HG03575 (cell line): Measurements from ENCODE around the gene MARCHF3.

ENCODE experiments used
- ATAC-seq: cut with Tn5 transposase; IDR thresholded peaks from one replicate; pipeline ENCODE4 v1.9.1; 2021; ENCODE audit not compliant: unreplicated experiment, insufficient number of reproducible peaks, low FRiP score; ENCODE audit errors: extremely low read depth

The MARCHF3 gene, protein sequence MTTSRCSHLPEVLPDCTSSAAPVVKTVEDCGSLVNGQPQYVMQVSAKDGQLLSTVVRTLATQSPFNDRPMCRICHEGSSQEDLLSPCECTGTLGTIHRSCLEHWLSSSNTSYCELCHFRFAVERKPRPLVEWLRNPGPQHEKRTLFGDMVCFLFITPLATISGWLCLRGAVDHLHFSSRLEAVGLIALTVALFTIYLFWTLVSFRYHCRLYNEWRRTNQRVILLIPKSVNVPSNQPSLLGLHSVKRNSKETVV

DNA sequence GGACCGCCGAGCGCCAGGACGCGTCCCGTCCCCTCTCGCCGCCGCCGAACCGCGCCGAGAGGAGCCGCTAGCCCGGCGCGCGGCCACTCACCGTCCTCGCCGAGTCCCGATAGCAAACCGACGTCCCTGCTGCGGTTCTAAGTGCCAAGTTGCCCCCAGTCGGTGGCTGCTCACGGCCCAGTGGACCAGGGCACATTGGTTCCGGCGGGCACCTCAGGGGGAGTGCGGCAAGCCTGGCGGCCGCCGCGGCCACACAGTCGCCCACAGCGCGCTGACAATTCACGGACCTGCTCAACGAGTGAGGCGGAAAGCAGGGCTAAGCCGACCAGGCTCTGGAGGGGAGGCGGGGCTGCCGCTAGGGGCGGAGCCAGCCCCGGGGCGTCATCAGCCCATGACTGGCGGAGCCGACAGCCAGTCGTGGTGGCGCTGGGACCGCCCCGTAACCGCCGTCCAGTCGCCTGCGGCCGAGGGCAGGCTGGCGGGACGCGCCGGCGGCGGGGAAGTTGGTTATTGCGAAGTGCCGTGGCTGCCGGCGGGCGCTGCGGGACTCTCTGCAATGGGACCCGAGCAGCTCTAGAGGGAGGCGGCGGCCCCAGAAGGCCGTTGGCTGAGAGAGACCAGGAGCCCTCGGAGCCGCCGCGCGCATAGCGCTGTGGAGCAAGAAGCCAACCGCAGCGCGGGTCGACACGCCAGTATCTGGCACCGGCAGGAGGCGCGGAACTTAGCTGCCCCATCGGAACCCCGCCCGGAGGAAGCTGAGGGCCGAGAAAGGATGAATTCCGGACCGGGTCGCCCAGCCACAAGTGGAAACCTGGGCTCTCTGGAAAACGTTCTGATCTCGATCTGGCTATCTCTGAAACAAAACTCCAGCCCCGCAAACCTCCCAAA, at the start of gene MARCHF3:
MARCHF3 (minus strand) TSS at position 300 of the 888 bp plus-strand sequence. CDS start 112,387 bp downstream, outside the sequence.
- ATAC-seq, result peak; percentile 83

DNA sequence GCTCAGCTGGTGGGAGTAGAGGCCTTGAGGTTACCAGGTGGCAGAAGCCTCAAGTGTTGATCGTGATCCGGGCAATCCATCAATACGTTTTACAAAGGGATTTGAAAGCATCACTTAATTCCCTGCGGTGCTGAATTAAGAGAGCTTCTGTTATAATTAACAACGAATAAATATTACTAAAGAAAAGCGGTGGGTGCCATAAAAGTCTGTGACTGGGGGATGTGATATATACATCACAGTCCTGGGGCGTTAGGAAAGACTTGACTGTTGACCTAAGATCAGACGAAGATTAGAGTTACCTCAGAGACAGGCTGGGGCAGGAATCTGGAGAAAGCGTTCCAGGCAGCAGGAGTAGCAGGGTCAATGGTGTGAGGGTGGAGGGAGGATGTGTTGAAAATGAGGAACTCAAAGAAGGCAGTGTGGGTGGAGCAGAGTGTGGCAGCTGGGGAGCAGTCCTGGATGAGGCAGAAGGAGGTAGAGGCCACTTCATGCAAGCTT, 49.7 kb upstream of the MARCHF3 start:
- no peak for ATAC-seq

DNA sequence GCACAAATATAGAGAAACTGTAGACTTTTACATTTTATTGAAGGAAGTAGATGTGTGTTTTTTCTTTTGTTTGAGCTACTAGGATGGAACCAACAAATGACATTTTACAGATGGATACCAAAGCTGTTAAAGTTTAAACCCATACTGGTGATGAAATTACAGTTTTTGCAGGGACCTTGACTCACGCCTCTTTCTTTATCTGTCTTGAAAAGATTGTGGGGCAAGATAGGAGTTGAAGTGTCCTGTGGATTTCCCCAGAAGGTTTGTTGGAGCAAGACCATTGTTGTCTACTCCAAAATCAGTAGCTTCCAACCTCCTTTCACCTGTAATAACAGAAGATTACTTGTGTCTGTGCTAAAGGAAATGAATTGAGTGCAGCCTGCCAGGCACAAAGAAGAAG, 47.0 kb upstream of the MARCHF3 start:
- ATAC-seq, result no peak

DNA sequence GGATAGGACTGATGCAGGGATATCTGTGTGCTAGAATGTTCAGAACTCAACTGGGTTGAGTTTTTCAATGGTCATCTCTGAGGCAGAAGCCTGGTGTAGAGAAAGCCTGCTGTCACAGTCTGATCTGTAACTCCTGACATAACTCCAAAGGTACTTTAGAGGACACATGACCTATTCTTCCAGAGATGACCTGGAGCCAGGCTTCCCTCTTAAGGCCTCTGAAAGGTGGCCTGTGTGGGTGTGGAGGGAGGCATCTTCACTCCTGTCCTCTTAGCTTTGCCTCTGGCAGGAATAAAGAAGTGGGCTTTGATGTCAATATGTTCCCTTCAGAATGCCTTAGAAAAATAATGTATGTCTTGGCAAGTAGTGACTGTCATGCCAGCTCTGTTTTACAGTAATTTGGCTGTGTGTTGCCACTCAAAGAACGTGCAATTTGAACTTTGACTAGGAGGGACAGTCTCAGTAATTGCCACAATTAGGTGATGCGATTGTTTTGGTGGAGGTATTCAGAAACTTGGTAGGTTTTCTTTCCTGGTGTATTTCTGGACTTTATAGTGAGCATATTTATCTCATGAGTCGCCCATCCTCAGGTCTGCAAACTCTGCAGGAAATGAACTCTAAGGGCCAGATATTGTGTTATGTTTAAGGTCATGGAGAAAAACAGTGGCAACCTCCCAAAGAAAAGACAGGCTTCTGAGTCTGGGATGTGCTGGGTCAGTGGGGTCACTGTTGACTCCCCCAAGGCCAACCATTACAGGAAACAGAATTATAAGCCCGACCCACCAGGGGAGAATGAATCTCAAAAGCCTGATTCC, 46.2 kb upstream of the MARCHF3 start:
- no peak for ATAC-seq

DNA sequence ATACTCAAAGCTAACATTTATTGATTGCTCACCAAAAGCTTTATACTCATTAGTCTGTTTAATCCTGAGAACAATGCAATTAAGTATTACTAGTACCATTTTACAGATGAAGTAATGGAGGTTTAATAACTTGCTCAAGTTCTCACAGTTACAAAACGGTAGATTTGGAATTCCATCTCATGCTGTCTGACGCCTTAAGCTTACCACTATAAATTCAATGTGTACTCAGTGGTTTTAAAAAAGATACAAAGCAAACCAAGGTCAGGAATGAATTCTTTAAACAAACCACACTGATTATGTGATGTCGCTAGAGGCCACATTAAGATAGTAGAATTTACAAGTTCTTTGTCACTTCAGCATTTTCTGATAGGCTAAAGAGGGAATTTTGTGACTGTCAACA, 44.1 kb upstream of the MARCHF3 start:
- no peak for ATAC-seq

DNA sequence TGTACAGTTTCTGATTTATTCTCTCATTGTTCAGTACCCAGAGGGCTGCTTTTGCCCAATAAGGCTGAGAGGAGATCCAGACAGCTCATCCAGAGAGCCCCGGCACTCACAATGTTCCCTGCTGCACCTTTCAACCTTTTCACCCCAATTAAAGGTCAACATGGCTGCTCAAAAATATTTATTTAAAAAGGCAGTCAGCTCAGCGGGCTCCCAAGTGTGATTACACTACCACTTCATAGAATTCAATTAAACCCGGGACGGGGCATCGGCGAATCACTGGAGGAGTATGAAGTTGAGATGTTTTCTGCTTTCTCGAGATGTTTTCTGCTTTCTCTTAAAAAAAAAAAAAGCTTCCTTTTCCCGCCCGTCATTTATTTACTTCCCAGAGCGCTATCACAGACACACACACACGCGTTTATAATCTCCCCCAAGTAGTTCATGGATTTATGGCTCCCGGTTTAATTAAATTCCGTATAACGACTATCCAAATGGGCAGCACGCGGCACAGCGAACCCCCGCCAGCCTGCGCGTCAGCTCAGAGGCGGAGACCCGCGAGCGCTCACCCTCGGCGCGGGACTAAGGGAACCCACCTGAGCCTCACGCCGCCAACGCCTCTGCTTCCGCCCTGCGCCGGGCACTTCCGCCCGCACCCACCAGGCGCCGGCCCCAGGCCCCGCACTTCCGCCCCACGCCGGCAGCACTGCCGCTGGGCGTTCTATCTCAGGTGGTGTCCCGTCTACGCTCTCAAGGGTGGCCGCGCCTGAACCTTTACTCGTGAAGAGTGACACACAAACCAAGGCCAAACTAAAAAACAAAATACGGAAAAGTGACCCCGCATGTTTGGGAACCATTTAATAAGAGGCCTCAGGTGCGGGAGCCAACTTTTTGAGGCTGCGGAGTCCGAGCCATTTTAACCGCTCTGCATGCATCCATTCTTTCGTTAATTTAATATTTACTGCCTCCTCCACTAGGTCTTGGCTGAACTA, 42.8 kb upstream of the MARCHF3 start, which contains the start of gene C5orf63:
C5orf63 (minus strand) TSS at position 642 of the 986 bp plus-strand sequence. CDS start 14,507 bp downstream, outside the sequence.
- ATAC-seq, result peak; percentile 53

DNA sequence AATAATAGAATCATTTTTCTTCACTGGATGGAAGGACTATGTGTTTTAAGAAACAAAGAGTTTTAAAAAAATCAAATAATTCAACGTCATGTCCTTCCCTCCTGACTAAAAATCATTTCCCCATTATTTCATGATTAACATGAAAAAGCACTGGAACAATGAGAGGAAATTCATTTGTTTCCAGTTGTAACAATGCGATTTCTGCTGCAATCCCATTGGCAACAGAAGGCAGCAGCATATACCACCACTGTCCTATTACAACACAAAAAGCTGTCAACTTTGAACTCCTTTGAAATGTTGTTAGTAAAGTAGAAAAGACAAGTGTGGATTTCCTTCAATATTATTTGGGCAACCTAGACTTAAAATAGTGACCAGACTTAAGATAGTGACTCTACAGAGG, 39.9 kb upstream of the MARCHF3 start:
- no peak for ATAC-seq

DNA sequence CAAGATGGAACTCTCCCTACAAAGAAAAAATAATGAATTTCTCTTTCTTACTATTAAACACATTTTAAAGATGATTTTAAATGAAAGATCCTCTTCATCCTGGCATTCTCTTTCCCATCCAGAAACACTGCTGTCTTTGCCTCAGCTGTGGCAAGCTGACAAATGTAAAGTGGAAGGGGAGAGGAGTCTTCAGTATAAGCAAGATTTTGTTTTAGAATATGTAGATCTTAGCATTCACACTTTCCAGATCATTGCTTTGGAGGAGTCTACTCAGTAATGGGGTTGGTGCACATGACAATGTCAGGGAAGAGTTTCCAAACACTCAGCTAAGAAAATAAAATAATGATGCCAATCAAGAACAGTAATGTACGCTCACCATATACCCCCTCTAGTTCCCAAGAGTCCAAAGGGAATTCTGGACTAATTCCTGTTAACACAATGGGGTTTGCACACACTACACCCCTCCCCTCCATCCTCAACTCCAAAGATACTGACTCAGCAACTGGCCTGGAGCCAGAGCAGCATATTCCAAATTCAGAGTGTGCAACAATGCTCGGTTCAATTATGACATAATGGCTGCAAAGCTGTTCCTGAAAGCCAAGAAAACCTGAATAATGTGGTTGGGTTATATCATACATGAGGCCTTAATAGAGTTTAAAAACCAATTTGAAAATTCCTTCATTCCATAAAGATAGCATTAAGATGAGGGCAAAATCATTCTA, 38.3 kb upstream of the MARCHF3 start:
- no peak for ATAC-seq

DNA sequence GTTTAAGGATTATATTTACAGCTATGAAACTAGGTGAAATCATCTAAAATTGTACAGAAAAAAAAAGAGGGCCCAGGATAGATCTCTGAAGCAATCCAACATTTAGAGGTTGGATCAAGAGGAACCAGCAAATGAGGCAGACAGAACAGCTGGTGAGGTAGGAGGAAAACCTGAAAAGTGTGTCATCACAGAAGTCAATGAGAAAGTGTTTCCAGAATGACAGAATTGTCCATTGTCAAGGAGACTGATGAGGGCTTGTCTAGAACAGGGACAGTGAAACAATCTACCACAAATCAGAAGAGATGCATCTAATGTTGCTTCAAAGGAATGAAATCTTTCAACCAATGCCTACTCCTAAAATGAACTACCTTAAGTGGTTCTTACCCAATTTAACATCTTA, 36.4 kb upstream of the MARCHF3 start:
- ATAC-seq, result no peak

DNA sequence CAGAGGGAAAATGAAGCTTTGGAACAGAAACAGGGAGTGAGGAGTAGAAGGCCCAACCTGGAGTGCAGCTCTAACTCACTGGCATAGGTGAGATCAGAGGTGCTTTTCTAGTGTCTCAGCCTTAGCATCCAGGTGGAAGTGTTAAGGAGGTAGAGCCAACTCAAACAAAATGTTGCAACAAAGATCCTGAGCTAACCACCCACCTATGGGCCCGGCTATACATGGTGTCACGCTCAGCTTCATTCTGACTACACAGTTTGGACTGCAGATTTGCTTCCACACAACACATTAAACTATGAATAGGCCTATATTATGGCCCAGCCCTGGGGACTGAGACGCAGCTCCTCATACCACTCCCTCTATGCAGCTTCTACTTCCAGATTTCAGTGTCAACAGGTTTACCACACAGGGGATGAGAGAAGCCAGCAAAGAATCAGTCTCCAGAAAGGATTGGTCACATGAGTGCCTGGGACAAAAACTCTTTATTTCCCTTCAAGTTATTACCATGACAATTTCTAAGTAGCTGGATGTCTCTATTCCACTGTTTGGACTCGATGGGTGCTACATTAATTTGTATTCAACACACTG, 34.0 kb upstream of the MARCHF3 start:
- no peak for ATAC-seq

DNA sequence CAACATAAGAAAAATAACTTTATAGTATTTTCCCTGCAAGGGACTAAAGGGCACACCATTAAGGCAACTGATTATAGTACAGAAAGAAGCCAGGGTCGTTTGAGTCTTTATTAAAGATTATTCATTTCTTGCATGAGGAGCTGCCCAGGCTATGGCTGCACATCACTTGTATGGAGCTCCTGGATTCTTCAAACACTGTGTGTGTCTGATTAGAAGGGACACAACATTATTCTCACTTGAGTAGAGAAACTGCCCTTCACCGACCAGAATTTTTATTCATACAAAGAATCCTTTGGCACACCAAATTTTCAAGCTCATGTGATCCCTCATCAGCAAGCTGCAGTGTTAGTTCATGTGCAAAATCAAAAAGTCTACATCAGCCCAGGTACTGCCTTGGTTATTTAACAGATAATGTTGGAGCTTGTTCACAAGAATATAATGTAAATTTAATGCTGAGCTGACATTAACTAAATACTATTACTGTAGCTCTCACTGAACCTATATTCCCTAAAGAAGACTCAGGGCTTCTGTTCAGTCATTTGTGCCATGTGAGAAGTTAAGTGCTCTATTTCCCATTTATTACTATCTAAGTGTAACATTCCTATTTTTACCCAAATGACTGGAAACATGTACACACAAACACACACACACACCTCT, 33.0 kb upstream of the MARCHF3 start:
- no peak for ATAC-seq

DNA sequence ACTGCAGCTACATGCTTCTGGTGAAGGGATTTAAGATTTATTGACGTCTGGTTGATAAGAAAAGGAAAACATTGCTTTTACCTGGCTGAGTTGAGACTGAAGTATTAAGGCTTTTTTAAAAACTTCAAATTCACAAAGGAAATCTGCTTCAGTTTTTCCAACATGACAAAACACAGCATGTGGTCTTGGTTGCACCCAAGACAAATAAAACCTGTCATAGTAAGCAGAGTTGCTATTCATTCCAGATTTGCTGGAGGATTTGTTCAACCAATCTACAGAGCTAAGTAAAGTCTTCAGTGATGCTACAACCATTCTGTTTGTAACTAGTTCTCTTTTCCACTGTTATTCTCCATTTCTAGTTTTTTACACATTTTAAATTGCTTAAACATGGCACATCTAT, 31.6 kb upstream of the MARCHF3 start:
- no peak for ATAC-seq

DNA sequence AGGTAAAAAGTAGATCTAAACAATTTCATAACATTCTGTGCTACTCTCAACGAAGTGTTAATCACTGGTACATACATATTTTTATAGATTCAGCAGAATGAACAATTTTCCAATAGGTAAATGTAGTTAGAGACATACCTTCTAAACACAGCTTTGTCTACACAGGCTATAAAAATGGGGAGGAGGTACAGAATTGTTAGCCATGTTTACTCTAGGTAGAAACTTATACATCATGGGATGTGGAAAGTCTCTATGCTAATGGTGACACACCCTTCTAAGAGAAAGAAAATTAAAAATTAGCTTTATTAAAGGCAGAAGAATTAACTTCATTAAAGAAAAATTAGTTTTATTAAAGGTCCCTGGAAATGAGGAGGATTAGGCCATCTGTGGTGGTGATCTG, 31.2 kb upstream of the MARCHF3 start:
- ATAC-seq, result no peak

DNA sequence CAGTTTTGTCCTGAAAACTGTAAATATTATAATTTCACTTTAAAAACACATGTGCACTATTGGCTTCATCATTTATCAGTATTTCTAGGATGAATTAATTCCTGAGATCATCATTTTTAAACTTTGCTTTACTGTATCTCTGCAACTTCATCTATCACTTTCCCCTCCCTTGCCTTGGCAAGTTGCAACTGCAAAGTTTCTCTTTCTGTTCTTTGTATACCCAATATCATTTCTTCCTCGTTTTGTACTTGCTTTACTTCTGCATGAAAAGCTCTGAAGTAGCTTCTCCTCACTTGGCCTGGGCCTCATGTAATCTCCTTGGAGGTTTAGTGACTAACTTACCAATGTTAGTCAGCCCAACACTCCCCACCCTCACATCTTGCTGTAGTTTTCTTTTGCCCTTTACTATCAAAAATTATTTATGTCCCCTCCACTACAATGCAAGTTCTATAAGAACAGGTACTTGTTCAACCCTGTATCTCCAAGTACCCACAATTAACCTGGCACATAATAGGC, 30.2 kb upstream of the MARCHF3 start:
- no peak for ATAC-seq

DNA sequence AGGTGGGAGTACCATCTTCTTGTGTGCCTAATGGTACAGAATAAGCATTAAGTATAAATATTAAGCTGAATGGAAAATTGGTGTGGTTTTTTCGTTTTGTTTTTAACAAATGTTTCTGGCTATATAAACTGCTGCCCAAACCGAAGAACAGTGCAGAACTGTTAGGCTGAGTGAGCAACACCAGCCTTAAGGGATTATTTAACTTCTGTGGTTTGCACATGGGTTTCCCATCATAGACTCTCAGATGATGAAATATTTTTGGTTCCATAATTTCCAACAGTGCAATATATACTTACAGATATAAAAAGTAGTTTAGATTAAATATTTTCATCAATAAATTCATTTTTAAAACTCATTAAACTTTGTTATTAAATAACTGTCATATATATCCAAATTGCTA, 26.5 kb upstream of the MARCHF3 start:
- no peak for ATAC-seq

DNA sequence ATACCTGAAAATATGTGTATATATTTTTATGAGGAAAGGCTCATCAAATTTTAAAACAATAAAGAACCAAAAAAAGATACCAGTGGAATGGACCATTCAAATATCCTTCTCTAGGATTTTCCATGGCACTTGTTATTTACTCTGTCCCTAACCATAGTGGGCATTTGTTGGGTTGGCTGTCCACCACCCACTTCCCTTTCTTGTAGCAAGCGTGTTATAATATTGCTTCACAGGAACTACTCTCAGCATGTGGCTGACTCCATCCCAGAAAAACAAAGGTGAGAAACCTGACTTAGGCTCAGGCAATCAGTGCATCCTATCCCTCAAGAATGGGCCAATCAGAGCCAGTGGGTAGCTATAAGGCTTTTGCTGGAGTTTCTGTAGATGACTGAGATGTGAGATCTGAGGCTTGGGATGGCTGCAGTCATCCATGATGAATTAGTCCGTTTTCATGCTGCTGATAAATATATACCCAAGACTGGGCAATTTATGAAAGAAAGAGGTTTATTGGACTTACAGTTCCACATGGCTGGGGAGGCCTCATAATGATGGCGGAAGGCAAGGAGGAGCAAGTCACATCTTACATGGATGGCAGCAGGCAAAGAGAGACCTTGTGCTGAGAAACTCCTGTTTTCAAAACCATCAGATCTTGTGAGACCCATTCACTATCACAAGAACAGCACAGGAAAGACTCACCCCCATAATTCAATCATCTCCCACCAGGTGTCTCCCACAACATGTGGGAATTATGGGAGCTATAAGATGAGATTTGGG, 25.7 kb upstream of the MARCHF3 start:
- no peak for ATAC-seq
